ENCODE results near the gene IFIT3.
"Not testable (repeated sequence)": the region's sequence is repeated elsewhere in the genome, so short reads cannot be mapped to it uniquely, and the experiment has no call there.

The IFIT3 gene

DNA sequence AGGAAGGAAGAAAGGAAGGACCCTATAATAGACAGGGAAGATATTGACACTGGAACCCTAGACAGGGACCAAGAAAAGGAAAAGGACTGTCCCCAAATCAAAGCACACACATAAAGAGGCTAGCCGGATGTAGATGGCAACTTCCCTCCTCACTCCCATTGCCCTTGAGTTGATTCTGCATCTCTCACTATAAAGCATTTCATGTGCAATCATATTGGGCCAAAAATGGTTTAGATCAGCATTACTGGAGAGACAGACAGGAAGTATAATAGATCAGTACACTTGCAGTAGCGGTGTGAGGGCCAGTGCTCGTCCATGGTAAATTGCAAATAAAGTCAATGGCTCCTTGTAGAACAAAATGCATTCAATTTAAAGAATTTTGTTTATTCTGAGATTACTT is 8.4 kb downstream of the IFIT3 start:
- no peak for DNase-seq

DNA sequence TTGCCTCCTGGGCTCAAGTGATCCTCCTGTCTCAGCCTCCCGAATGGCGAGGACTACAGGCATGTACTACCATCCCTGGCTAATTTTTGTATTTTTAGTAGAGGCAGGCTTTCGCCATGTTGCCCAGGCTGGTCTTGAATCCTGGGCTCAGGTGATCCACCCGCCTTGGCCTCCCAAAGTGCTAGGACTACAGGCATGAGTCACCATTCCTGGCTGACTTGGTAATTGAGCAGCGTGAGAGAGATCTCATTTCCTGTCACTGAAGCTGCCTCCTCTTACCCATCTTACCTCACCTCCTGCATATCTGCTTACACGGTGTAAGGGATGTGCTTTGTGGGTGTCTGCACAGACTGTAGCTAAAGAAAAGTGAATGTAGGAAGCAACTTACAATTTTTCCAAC is 9.7 kb downstream of the IFIT3 start:
- no peak for DNase-seq

GRCh38 chr10:89338713-89339112 is 10.9 kb downstream of the IFIT3 start:
- DNase-seq: no peak

DNA sequence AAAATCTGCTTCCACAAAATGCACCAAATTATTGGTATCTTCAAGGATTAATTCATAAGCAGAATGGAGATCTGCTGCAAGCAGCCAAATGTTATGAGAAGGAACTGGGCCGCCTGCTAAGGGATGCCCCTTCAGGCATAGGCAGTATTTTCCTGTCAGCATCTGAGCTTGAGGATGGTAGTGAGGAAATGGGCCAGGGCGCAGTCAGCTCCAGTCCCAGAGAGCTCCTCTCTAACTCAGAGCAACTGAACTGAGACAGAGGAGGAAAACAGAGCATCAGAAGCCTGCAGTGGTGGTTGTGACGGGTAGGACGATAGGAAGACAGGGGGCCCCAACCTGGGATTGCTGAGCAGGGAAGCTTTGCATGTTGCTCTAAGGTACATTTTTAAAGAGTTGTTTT is 12.1 kb downstream of the IFIT3 start:
- no peak for DNase-seq

DNA sequence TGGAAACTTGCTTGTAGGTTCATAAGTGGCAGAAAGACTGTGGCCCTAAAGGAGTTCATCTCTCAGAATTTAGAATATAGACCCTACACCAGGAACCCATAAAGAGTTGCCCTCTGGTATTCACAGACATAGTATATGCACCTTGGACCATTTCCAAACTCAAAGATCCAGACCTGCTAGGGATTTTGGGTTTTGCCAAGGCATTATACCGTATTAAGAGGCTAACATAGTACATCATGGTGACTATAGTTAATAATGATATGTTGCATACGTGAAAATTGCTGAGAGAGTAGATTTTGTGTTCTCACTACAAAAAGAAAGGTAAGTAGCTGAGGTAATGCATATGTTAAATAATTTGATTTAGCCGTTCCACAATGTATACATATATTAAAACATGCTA is 13.9 kb downstream of the IFIT3 start:
- no peak for DNase-seq

- no peak for DNase-seq
Measured at GRCh38 chr10:89342206-89342958, 14.6 kb downstream of the IFIT3 start.

- no peak for DNase-seq
Measured at GRCh38 chr10:89343089-89343767, 15.4 kb downstream of the IFIT3 start.

GRCh38 chr10:89344156-89344555 is 16.4 kb downstream of the IFIT3 start:
- no peak for DNase-seq

- no peak for DNase-seq
Measured at GRCh38 chr10:89345367-89346000, 17.7 kb downstream of the IFIT3 start.

DNA sequence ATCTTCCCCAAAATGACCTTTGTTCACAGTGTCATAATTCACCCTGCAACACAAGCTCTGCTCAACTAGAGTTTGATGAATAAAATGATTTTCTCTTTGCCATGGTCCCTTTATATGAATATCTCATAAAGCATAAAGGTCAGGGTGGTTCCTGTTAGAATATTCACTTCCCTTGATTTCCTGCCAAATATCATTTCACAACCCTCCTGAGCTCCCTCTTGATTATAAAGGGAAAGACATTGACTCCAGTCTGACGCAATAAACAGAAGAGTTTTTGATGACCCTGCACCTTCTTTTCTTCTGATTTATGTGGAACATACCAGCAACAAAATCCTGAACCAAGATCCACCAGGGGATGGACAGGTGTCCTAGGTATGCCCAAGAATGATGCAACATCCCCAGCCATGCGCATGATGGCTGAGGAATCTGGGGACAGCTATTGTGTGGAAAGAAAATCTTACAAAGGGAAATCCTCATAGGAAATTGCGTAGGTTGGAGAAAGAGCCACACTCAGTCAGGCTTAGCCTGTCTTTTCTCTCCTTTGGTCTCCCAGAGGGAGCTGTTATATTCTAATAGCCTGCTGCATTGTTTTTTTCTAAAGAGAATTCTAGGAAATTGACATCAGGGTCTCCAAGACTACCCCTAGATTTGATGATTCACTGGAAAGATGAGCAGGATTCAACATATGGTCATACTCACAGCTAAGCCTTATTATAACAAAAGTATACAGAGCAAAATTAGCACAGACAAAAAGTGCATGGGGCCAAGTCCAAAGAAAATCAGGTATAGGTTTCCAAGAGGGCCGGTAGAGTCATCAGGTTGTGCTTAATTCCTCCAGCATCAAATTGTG is 18.8 kb downstream of the IFIT3 start:
- DNase-seq: no peak

- DNase-seq: no peak
Measured at GRCh38 chr10:89347701-89348457, 20.1 kb downstream of the IFIT3 start.

GRCh38 chr10:89348481-89348880 is 20.7 kb downstream of the IFIT3 start:
- DNase-seq: no peak

DNA sequence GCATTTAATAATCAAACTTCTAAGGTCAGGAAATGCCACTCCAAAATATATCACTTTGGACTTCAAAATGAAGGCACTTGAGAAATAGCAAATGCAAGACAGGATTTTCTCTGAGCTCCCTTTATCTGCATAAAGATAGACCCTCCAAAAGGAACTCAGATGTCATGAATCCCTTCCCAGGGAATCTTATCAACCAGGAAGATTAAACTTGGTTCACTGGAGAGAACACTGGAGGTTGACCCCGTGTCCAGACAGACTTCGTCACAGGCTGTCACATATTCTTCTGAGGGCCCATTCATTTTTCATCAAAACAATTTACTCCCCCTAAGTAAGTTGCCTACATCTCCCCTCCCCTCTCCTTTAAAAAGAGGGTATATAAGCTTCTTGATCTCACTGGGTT is 21.2 kb downstream of the IFIT3 start:
- DNase-seq: no peak

DNA sequence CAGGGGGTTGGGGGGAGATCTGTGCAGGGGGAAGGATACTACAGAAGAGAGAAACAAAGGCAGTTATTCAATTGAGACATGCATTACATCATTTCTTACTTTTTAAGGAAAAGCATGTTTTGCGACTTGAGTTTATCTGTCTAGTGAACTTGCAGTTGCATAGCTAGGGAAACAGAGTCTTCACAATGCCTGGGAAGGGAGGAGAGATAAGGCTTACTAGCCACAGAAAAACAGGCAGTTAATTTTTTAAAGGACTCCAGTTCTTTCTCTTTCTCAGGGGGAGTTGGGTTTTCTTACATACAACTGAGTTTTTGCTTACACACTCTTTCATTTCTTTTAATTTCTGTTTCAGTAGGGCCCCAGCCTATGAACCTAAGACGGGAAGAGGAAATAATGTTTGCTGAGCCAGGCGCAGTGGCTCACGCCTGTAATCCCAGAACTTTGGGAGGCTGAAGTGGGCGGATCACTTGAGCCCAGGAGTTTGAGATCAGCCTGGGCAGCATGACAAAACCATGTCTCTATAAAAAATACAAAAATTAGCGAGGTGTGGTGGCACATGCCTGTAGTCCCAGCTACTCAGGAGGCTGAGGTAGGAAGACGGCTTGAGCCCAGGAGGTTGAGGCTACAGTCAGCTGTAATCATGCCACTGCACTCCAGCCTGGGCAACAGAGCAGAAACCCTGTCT is 23.0 kb downstream of the IFIT3 start:
- not testable (repeated sequence) for DNase-seq

- DNase-seq: no peak
Measured at GRCh38 chr10:89351412-89351779, 23.6 kb downstream of the IFIT3 start.

- no peak for DNase-seq
Measured at GRCh38 chr10:89351780-89352597, 24.2 kb downstream of the IFIT3 start.

GRCh38 chr10:89352802-89353201 is 25.0 kb downstream of the IFIT3 start:
- DNase-seq: no peak

DNA sequence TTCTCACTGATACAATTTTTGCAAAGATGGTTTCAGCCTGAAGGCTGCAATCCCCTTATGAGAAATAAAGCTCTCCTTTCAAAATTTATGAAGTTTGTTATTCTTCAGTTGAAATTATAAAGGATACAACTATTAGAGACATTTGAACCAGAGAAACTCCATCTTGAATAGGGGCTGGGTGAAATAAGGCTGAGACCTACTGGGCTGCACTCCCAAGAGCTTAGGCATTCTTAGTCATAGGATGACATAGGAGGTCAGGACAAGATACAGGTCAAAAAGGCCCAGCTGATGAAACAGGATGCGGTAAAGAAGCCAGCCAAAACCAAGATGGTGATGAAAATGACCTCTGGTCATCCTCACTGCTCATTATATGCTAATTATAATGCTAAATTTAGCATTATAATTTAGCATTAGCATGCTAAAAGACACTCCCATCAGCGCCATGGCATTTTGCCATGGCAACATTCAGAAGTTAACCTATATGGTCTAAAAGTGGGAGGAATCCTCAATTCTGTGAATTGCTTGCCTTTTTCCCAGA is 27.7 kb downstream of the IFIT3 start:
- DNase-seq: no peak

DNA sequence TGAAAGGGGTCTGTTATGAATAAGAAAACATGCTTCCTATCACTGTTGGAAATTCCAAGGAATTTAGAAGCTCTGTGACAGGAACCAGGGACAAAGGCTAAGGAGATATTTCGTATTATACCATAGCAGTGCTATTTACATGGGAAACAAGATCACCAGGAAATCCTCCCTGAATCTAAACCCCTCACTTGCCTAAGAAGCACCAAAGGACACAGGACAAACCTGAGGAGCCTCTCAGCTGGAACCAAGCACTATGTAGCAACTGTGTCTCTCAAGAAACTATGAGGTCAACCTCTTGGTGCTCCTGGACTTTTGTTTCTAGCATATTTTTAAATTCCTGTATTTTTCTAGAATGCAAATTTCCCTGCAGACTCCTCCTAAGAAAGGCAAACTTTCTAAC is 29.3 kb downstream of the IFIT3 start:
- DNase-seq: no peak

- DNase-seq: no peak
Measured at GRCh38 chr10:89357975-89358374, 30.2 kb downstream of the IFIT3 start.

DNA sequence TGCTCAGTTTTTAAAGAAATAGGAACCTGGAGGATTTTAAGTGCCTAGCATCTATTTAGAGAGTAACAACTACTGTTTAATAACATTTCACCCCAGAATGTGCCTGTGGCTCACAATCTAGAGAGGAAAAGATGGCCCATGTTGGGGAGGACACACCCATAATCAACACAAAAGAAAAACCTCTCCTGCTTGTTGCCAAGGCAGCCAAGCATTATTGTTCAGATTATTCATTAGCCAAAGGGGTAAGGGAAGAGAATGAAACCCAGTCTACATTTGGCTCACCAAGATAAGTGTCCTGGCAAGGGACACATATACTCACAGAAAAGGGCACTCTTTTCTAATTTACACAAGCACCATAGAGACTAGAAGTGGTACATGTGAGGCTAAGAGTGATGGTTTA is 32.4 kb downstream of the IFIT3 start:
- no peak for DNase-seq
